ENCODE measurements around the gene PCNX1. TPM values are rescaled to one million over a fixed set of nuclear protein-coding genes. Genes with fewer than 3 reads are reported as not detected.

PCNX1 gene
- total RNA-seq: 34.5 and 47.3 TPM in 2 replicates

DNA sequence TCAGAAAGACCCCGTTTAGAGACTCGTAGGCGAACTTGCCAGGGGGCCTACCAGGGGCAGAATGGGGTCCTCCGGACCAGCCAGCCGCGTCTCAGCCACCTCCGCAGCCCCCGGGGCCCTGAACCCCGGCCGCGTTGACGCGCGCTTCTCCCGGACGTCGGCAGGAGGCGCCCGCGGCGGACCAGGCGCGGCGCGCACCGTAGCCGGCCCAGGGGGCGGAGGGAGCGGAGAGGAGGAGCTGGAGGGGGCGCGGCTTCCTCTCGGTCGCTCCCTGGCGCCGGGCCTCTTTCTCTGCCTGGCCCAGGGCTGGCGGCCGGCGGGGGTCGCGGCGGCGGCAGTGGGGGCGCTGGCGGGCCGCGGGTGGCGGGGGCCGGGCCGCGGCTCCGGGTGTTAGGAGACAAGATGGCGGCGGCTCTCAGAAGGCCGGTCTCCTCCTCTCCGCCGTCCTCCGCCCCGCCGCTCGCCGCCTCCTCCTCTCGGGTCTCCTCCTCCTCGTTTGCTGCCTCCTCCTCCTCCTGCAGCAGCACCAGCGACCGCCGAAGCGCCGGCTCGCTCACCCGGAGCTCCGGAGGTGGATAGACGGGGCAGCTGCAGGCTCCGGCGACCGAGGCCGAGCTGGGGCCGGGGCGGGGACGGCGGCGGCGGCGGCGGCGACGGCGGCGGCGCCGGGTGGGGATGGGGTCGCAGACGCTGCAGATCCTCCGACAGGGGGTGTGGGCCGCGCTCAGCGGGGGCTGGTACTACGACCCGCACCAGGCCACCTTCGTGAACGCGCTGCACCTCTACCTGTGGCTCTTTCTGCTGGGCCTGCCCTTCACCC lies at the start of gene PCNX1:
TSS of gene PCNX1 (plus strand) at position 284 of the 820 bp plus-strand sequence. CDS start at position 676, 392 bp downstream.

Other genes starting within 250 kb of the PCNX1 start
- gene MAP3K9, start 97.9 kb upstream of the PCNX1 start, total RNA-seq: 0.11 and 0.17 TPM in 2 replicates